Non-pigmented ciliary epithelial cell (primary cell): ENCODE data around the gene PROP1.
"Not testable (repeated sequence)": the region's sequence is repeated elsewhere in the genome, so short reads cannot be mapped to it uniquely, and the experiment has no call there.

Experiments used
- DNase-seq: peaks from one replicate; pipeline ENCODE4 v3.0.0-alpha.2; 2010; ENCODE audit warnings: low read depth

Gene PROP1

GRCh38 chr5:177945145-177945544 lies 50.9 kb downstream of the PROP1 start:
- DNase-seq = not testable (repeated sequence)

GRCh38 chr5:177943805-177944736 lies 52.0 kb downstream of the PROP1 start:
- not testable (repeated sequence) for DNase-seq

- not testable (repeated sequence) for DNase-seq
Measured at GRCh38 chr5:177942896-177943295, 53.1 kb downstream of the PROP1 start.
